ENCODE data around the gene CDKN1B.
A peak's percentile ranks its signal among the peaks of the same experiment; 100 is the strongest.

Gene CDKN1B

DNA sequence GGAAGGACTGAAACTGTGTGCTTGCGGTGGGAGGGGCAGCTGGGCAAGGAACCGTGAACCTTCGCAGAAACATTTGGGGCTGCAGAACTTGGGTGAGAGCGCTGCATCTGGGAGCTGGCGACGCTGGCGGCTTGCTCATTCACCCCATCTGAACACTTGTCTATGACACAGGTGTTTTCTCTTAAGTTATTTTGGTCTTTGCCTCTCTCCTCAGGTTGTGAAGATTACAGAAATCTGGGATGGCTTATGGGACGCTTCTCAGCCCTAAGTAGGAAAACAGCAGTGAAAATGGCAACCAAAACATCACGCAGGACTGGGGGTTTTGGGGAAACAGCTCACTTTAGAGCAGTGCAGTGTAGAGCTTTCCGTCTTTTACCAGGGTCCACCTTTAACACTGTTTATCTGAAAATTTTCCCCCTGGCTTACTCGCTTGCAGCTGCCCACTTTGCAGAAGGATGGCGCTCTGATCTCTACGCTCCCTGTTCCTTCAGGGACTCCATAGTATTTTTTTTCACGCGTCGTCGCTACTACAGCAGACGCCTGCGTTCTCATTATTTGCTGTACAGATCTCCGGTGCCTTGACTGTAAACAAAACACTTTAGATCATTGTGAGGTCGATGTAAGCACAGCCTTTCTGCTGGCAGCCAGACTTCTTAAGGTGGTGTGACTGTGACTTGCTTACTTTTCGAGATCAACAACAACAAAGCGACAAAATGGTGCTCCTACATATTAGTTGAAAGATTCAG is 2.7 kb upstream of the CDKN1B start:
- ChIA-PET POLR2A (interaction anchor here (1.0 kb wide), 1 partner anchor 8 kb away, joined by 4 read pairs; no protein-coding TSS in a partner anchor), CTCF (interaction anchor here (0.8 to 5.1 kb wide), 11 partner anchors 9 to 351 kb away, joined by 3 to 36 read pairs (median 4); partner anchors contain the start of gene DDX47)
- peak; percentile 54 for DNase-seq (ENCODE audit: extremely low spot score)
- TF ChIP-seq, protein P1, sequence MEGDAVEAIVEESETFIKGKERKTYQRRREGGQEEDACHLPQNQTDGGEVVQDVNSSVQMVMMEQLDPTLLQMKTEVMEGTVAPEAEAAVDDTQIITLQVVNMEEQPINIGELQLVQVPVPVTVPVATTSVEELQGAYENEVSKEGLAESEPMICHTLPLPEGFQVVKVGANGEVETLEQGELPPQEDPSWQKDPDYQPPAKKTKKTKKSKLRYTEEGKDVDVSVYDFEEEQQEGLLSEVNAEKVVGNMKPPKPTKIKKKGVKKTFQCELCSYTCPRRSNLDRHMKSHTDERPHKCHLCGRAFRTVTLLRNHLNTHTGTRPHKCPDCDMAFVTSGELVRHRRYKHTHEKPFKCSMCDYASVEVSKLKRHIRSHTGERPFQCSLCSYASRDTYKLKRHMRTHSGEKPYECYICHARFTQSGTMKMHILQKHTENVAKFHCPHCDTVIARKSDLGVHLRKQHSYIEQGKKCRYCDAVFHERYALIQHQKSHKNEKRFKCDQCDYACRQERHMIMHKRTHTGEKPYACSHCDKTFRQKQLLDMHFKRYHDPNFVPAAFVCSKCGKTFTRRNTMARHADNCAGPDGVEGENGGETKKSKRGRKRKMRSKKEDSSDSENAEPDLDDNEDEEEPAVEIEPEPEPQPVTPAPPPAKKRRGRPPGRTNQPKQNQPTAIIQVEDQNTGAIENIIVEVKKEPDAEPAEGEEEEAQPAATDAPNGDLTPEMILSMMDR (IDR thresholded peaks at IDR 0.05; ENCODE audit: control extremely low read depth, extremely low read depth, low read depth, missing control alignments), result peak; percentile 25

DNA sequence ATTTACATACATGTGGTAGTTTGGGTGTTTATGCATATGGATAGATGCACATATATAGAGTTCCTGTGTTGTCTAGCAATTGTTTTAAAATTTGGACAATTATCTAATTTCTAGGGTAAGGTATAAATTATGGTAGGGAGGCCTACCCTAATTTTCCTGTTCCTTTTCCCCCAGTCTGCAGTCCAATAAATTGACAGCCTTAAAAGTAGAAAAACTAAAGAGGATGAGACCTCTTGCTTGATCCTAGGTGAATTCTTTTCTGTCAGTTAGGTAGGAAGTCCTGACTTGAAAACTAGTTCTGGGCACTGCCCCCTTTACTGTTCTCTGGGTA is 2.1 kb upstream of the CDKN1B start:
- TF ChIP-seq, protein P1 (IDR thresholded peaks at IDR 0.05; ENCODE audit: control extremely low read depth, extremely low read depth, low read depth, missing control alignments), result no peak
- POLR2A ChIA-PET, result no interaction called here

DNA sequence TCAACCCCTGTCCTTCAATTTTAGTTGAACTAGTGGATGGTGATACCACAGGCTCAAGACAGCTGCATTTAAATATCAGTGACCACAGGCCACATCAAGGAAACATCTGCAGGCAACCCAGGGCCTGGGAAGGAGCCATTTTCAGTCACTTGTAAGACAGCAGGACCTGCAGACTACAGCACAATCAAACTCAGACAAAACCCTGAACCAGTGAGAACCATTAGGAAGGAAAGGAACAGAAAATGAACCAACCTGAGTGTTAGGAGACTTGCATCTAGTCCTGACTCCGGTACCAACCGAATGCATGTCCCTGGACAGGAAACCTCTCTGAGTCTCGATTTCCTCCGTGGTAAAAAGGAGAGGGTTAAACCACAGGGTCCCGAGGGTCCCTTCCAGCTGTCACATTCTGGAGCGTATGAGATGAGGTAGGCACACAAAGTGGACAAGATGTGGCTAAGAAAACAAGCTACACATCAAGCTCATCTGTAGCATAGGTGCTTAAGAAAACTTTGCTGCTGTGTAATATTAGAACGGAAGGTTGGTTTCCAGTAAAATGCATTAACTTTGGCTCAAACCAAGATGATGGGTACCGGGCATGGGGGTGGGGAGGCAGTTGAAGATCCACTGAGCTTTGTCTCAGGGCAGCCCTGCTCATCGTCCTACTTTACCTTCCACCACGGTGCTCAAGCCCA is 1.6 kb upstream of the CDKN1B start:
- ChIA-PET POLR2A (interaction anchor here (0.7 to 1.5 kb wide), 2 partner anchors 10 to 22 kb away, joined by 3 to 7 read pairs; no protein-coding TSS in a partner anchor), CTCF (interaction anchor here (0.8 to 5.1 kb wide), 11 partner anchors 9 to 359 kb away, joined by 3 to 36 read pairs (median 4); partner anchors contain the start of gene BORCS5)
- TF ChIP-seq, protein P1 (IDR thresholded peaks at IDR 0.05; ENCODE audit: control extremely low read depth, extremely low read depth, low read depth, missing control alignments), result no peak
- DNase-seq (ENCODE audit: extremely low spot score), result peak; percentile 41

More for the DNA sequence above, 2.1 kb upstream of the CDKN1B start:
- CTCF ChIA-PET, result interaction anchor here (1.6 to 5.1 kb wide), 7 partner anchors 9 to 358 kb away, joined by 4 to 36 read pairs (median 7); partner anchors contain the start of gene BORCS5
- no peak for DNase-seq (ENCODE audit: extremely low spot score)

DNA sequence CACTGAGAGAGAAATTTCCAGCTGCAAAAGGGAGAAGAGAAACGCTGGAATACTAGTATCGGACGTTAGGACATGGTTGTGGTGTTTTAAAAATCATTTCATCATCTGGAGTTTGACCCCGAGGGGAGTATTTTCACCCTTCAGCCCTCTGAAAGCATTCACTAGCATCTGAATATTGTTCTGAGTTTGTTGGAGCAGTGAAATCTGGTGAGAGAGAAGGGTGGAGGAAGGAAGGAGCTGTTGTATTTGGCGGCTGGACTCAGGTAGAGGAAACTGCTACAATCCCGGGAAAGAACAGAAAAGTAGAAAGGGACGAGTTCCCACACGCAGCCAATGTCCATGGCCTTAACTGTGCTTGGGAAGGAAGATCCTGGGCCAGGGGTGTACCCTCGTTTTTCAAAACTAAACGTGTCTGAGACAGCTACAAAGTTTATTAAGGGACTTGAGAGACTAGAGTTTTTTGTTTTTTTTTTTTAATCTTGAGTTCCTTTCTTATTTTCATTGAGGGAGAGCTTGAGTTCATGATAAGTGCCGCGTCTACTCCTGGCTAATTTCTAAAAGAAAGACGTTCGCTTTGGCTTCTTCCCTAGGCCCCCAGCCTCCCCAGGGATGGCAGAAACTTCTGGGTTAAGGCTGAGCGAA is 896 bp upstream of the CDKN1B start:
- TF ChIP-seq, protein P1 (IDR thresholded peaks at IDR 0.05; ENCODE audit: control extremely low read depth, extremely low read depth, low read depth, missing control alignments), result no peak
- POLR2A ChIA-PET, result interaction anchor here (0.7 to 1.5 kb wide), 2 partner anchors 9 to 21 kb away, joined by 3 to 7 read pairs; no protein-coding TSS in a partner anchor
- CTCF ChIA-PET, result interaction anchor here (0.8 to 5.1 kb wide), 9 partner anchors 9 to 359 kb away, joined by 3 to 36 read pairs (median 4); partner anchors contain the start of gene BORCS5
- DNase-seq (ENCODE audit: extremely low spot score), result peak; percentile 13

DNA sequence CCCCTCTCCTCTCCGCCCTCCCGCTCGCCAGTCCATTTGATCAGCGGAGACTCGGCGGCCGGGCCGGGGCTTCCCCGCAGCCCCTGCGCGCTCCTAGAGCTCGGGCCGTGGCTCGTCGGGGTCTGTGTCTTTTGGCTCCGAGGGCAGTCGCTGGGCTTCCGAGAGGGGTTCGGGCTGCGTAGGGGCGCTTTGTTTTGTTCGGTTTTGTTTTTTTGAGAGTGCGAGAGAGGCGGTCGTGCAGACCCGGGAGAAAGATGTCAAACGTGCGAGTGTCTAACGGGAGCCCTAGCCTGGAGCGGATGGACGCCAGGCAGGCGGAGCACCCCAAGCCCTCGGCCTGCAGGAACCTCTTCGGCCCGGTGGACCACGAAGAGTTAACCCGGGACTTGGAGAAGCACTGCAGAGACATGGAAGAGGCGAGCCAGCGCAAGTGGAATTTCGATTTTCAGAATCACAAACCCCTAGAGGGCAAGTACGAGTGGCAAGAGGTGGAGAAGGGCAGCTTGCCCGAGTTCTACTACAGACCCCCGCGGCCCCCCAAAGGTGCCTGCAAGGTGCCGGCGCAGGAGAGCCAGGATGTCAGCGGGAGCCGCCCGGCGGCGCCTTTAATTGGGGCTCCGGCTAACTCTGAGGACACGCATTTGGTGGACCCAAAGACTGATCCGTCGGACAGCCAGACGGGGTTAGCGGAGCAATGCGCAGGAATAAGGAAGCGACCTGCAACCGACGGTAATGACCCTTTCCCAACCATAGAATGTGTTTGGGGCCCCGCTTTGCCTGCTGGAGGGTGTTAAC is 615 bp downstream of the CDKN1B start:
- ChIA-PET CTCF (interaction anchor here (1.2 to 5.1 kb wide), 5 partner anchors 9 to 194 kb away, joined by 3 to 36 read pairs (median 4); no protein-coding TSS in a partner anchor), POLR2A (no interaction called here)
- TF ChIP-seq, protein P1 (IDR thresholded peaks at IDR 0.05; ENCODE audit: control extremely low read depth, extremely low read depth, low read depth, missing control alignments), result no peak
- no peak for DNase-seq (ENCODE audit: extremely low spot score)
